Kidney capillary endothelial cell (primary cell): ENCODE results near the gene SCAMP4.

Experiments used
- DNase-seq: peaks from one replicate; pipeline ENCODE4 v3.0.0-alpha.2; 2018; ENCODE audit warnings: low spot score

SCAMP4 gene

GRCh38 chr19:1957562-1958248 is 52.5 kb downstream of the SCAMP4 start:
- no peak for DNase-seq

GRCh38 chr19:1959928-1960589 is 54.9 kb downstream of the SCAMP4 start:
- DNase-seq = no peak

GRCh38 chr19:1961000-1961883 is 56.0 kb downstream of the SCAMP4 start:
- DNase-seq = no peak

- DNase-seq = no peak
Observed at GRCh38 chr19:1962674-1963073, 57.5 kb downstream of the SCAMP4 start.

- DNase-seq = no peak
Observed at GRCh38 chr19:1967087-1967608, 61.9 kb downstream of the SCAMP4 start.

GRCh38 chr19:1968279-1969175 is 63.3 kb downstream of the SCAMP4 start:
- DNase-seq = no peak

GRCh38 chr19:1969176-1970002 is 64.2 kb downstream of the SCAMP4 start:
- DNase-seq = no peak

GRCh38 chr19:1970003-1970805 is 65.0 kb downstream of the SCAMP4 start:
- DNase-seq = no peak

GRCh38 chr19:1970806-1971502 is 65.8 kb downstream of the SCAMP4 start:
- DNase-seq = no peak

GRCh38 chr19:1974381-1975161 is 69.4 kb downstream of the SCAMP4 start:
- DNase-seq = no peak

GRCh38 chr19:1975162-1975480 is 69.9 kb downstream of the SCAMP4 start:
- DNase-seq = no peak
